ENCODE results near the gene MCM6. TPM values are rescaled to one million over a fixed set of nuclear protein-coding genes. Genes with fewer than 3 reads are reported as not detected.

The MCM6 gene
- total RNA-seq, 1 experiment from 2014 or later: 84.8 TPM

GRCh38 chr2:135890835-135891234, 14.6 kb upstream of the MCM6 start:
- no peaks in the 10 kb centered on the region for H3K4me1 ChIP-seq (ENCODE audit: control insufficient read depth in 1 of 2, insufficient read depth in 2 of 2, low read length in 2 of 2)
- H2AFZ ChIP-seq (ENCODE audit: low read depth, low read length, poor library complexity, severe bottlenecking): no peak overlapping the region
- H3K4me2 ChIP-seq (ENCODE audit: low read length): no peak overlapping the region
- H3K27me3 ChIP-seq (ENCODE audit: insufficient read depth, low read length): no peaks in the 10 kb centered on the region
- ChIA-PET POLR2A (no interaction called here), RAD21 (ENCODE audit: low non-redundant PET in 1 of 2, low total read pairs in 2 of 2, uncharacterized antibody in 2 of 2, unreplicated experiment in 2 of 2) (no interaction called here), CTCF (no interaction called here)
- H3K27ac ChIP-seq (ENCODE audit: low read depth, low read length): no peak overlapping the region
- no peaks in the 10 kb centered on the region for H3K36me3 ChIP-seq (ENCODE audit: control insufficient read depth in 1 of 2, insufficient read depth in 2 of 2, low read length in 2 of 2)
- H3K9ac ChIP-seq (ENCODE audit: low read length): no peak overlapping the region
- intact Hi-C loops (cut with micrococcal nuclease): no loop called here
- no peaks in the 10 kb centered on the region for H3K9me3 ChIP-seq (ENCODE audit: control insufficient read depth in 1 of 2, insufficient read depth in 1 of 2, low read depth in 1 of 2, low read length in 2 of 2)
- TF ChIP-seq CBX3 (IDR thresholded peaks at IDR 0.05; ENCODE audit: low read depth) (no peak), MAX (IDR thresholded peaks at IDR 0.05) (no peak), ELF1 (IDR thresholded peaks at IDR 0.05; ENCODE audit: borderline replicate concordance, low read depth) (no peak), TCF7L2 (IDR thresholded peaks at IDR 0.05; ENCODE audit: borderline replicate concordance, extremely low read depth, insufficient read depth, insufficient read length) (no peak), EZH2phosphoT487 (IDR thresholded peaks at IDR 0.05; ENCODE audit: borderline replicate concordance) (no peak), CEBPB (IDR thresholded peaks at IDR 0.05; ENCODE audit: low read depth) (no peak), EZH2 (IDR thresholded peaks at IDR 0.05) (no peak), YY1 (IDR thresholded peaks at IDR 0.05; ENCODE audit: extremely low read depth, insufficient replicate concordance, low read depth, low read length) (no peak), POLR2A (IDR thresholded peaks at IDR 0.05; ENCODE audit: borderline replicate concordance, extremely low read depth, insufficient read depth, insufficient read length) (no peak), SIN3A (IDR thresholded peaks at IDR 0.05; ENCODE audit: low read depth) (no peak), SP1 (IDR thresholded peaks at IDR 0.05; ENCODE audit: low read depth) (no peak), RAD21 (IDR thresholded peaks at IDR 0.05; ENCODE audit: low read depth) (no peak), POLR2AphosphoS5 (IDR thresholded peaks at IDR 0.05; ENCODE audit: low read depth, low read length) (no peak), ZFX (IDR thresholded peaks at IDR 0.05) (no peak), JUND (IDR thresholded peaks at IDR 0.05) (no peak), SRF (IDR thresholded peaks at IDR 0.05; ENCODE audit: low read depth) (no peak), ZNF274 (IDR thresholded peaks at IDR 0.05; ENCODE audit: low read depth, low read length) (no peak), CTCF (IDR thresholded peaks at IDR 0.05 in 2 of 3, conservative IDR thresholded peaks at IDR 0.05 in 1 of 3; ENCODE audit: borderline replicate concordance in 1 of 3, insufficient read depth in 1 of 3, low read depth in 2 of 3, low read length in 2 of 3) (no peak), REST (IDR thresholded peaks at IDR 0.05; ENCODE audit: low read depth) (no peak)
- DNase-seq (ENCODE audit: low read depth, low spot score) (no peak), ATAC-seq (no peak)
- no TSS peak for BruUV-seq (replicated peaks)
- H4K20me1 ChIP-seq (ENCODE audit: insufficient read depth): no peaks in the 10 kb centered on the region
- H3K4me3 ChIP-seq (replicated peaks in 1 of 2; ENCODE audit: low read depth in 1 of 2, low read length in 2 of 2): no peak overlapping the region
- no peaks in the 10 kb centered on the region for H3K9me2 ChIP-seq (ENCODE audit: insufficient read depth)
- no peaks in the 10 kb centered on the region for H3K79me2 ChIP-seq (ENCODE audit: insufficient read depth, low read length)

Measured in HCT116 (cell line).